ENCODE measurements around the gene KRTAP2-1.
"Not testable (repeated sequence)": the region's sequence is repeated elsewhere in the genome, so short reads cannot be mapped to it uniquely, and the experiment has no call there.

KRTAP2-1 gene

GRCh38 chr17:41010441-41010840, 36.7 kb downstream of the KRTAP2-1 start:
- FAIRE-seq = no peak

GRCh38 chr17:41009936-41010335, 37.2 kb downstream of the KRTAP2-1 start:
- FAIRE-seq = no peak

GRCh38 chr17:41009301-41009760, 37.8 kb downstream of the KRTAP2-1 start:
- FAIRE-seq = no peak

GRCh38 chr17:41008811-41009210, 38.3 kb downstream of the KRTAP2-1 start, which contains the start of gene KRTAP3-1:
Gene KRTAP3-1 (minus strand): TSS chr17:41009128. CDS start chr17:41009074, 54 bp downstream.
- FAIRE-seq = no peak

- FAIRE-seq = no peak
Observed at GRCh38 chr17:41004397-41004796, 42.7 kb downstream of the KRTAP2-1 start.

GRCh38 chr17:41003926-41004325, 43.2 kb downstream of the KRTAP2-1 start:
- no peak for FAIRE-seq

GRCh38 chr17:41002814-41003213, 44.3 kb downstream of the KRTAP2-1 start:
- no peak for FAIRE-seq

GRCh38 chr17:41001795-41002194, 45.3 kb downstream of the KRTAP2-1 start:
- no peak for FAIRE-seq

- not testable (repeated sequence) for FAIRE-seq
Observed at GRCh38 chr17:40999563-40999962, 47.6 kb downstream of the KRTAP2-1 start, which contains the start of gene KRTAP3-2. Gene KRTAP3-2 (minus strand): TSS chr17:40999906. CDS start chr17:40999853, 53 bp downstream.

GRCh38 chr17:40997361-40997760, 49.8 kb downstream of the KRTAP2-1 start:
- FAIRE-seq = no peak

GRCh38 chr17:40996829-40997228, 50.3 kb downstream of the KRTAP2-1 start:
- FAIRE-seq = no peak
